Prostate gland (tissue), 2 donors: Measurements from ENCODE around the gene SFTA2.

ENCODE experiments used
- CTCF ChIP-seq, 4 experiments: fragments of 200-600 bp in 2 of 4; fragments of 450-650 bp in 2 of 4; sonication (generic) in 2 of 4; IDR thresholded peaks; 1 replicate in 3 of 4; 2 replicates in 1 of 4; pipeline ENCODE4 v1.5.1; 2016 to 2019; ENCODE audit warnings: antibody characterized with exemption in 4 of 4, mild to moderate bottlenecking in 2 of 4, moderate library complexity in 2 of 4
- POLR2A ChIP-seq: fragments of 450-650 bp; IDR thresholded peaks from one replicate; pipeline ENCODE4 v1.6.1; 2016; ENCODE audit warnings: antibody characterized with exemption, mild to moderate bottlenecking
- POLR2AphosphoS5 ChIP-seq: sonication (generic); formaldehyde crosslinking; IDR thresholded peaks from one replicate; pipeline ENCODE4 v1.6.1; 2017; ENCODE audit warnings: antibody characterized with exemption

GRCh38 chr6:30948811-30949210 lies 16.8 kb upstream of the SFTA2 start:
- TF ChIP-seq POLR2A = no peak
- no peak for TF ChIP-seq CTCF (IDR thresholded peaks at IDR 0.05)
- TF ChIP-seq POLR2AphosphoS5 = no peak
